ENCODE results near the gene C20orf144. TPM values are rescaled to one million over a fixed set of nuclear protein-coding genes. Genes with fewer than 3 reads are reported as not detected.

C20orf144 gene
- total RNA-seq, 4 donors from 2014 or later = not detected

GRCh38 chr20:33676652-33677645 lies 14.8 kb downstream of the C20orf144 start:
- no peaks in the 10 kb centered on the region for H3K9me3 ChIP-seq
- intact Hi-C loops (cut with DNase I) = no loop called here
- TF ChIP-seq CTCF (IDR thresholded peaks at IDR 0.05) (no peak), POLR2A (IDR thresholded peaks at IDR 0.05) (no peak)
- peaks cover 28 to 56% (median 29%) of the 10 kb centered on the region in 3 donors for H3K4me1 ChIP-seq
- no peak for DNase-seq
- no peak overlapping the region for H3K4me3 ChIP-seq
- 96 to 99% methylated on average over 15 to 20 of the region's 31 CpGs for WGBS, 2 donors
- no peaks in the 10 kb centered on the region for H3K27me3 ChIP-seq
- H3K27ac ChIP-seq = peak overlapping the region; percentile 3 to 94 (median 86)
- no peaks in the 10 kb centered on the region for H3K36me3 ChIP-seq

- Histone ChIP-seq H3K4me3 (no peak overlapping the region), H3K4me1 (peaks cover 19 to 44% (median 24%) of the 10 kb centered on the region in 3 donors), H3K9me3 (no peaks in the 10 kb centered on the region), H3K27me3 (no peaks in the 10 kb centered on the region), H3K27ac (peak overlapping the region in 3 of 4 donors; percentile 73 to 91 (median 81)), H3K36me3 (no peaks in the 10 kb centered on the region)
- intact Hi-C loops (cut with DNase I) = no loop called here
- 73 to 77% methylated on average over 10 to 12 of the region's 15 CpGs for WGBS, 2 donors
- TF ChIP-seq CTCF (IDR thresholded peaks at IDR 0.05) (no peak), POLR2A (IDR thresholded peaks at IDR 0.05) (no peak)
- DNase-seq = no peak
Measured at GRCh38 chr20:33677991-33678702, 16.0 kb downstream of the C20orf144 start.

- no peak for DNase-seq
- intact Hi-C loops (cut with DNase I) = no loop called here
- Histone ChIP-seq H3K27ac (no peak overlapping the region), H3K9me3 (no peaks in the 10 kb centered on the region), H3K36me3 (no peaks in the 10 kb centered on the region), H3K4me3 (no peak overlapping the region), H3K27me3 (no peaks in the 10 kb centered on the region), H3K4me1 (peaks cover 14 to 41% (median 15%) of the 10 kb centered on the region in 3 donors)
- 60 to 90% methylated on average over 1 to 3 of the region's 20 CpGs for WGBS, 2 donors
- no peak for TF ChIP-seq CTCF (IDR thresholded peaks at IDR 0.05)
- TF ChIP-seq POLR2A (IDR thresholded peaks at IDR 0.05) = no peak
Measured at GRCh38 chr20:33679758-33680485, 17.8 kb downstream of the C20orf144 start.

GRCh38 chr20:33680686-33681085 lies 18.6 kb downstream of the C20orf144 start:
- DNase-seq = no peak
- 94 to 100% methylated on average over 2 of the region's 2 CpGs for WGBS, 2 donors
- H3K9me3 ChIP-seq = no peaks in the 10 kb centered on the region
- TF ChIP-seq CTCF (IDR thresholded peaks at IDR 0.05) (no peak), POLR2A (IDR thresholded peaks at IDR 0.05) (no peak)
- H3K36me3 ChIP-seq = no peaks in the 10 kb centered on the region
- H3K27ac ChIP-seq = no peak overlapping the region
- intact Hi-C loops (cut with DNase I) = no loop called here
- H3K27me3 ChIP-seq = no peaks in the 10 kb centered on the region
- H3K4me3 ChIP-seq = no peak overlapping the region
- H3K4me1 ChIP-seq = peaks cover 15 to 41% (median 18%) of the 10 kb centered on the region in 3 donors

Measured in esophagus squamous epithelium (tissue), 5 donors.